NCI-H2081 (cell line): ENCODE data around the gene CDH11.
A peak's percentile ranks its signal among the peaks of the same experiment; 100 is the strongest.

Experiments
- DNase-seq, 2 experiments: peaks; one replicate each; lab custom pipeline; 2025; lab: John Stamatoyannopoulos, UW

The CDH11 gene

GRCh38 chr16:65032387-65032786 is 89.5 kb downstream of the CDH11 start:
- DNase-seq = no peak

GRCh38 chr16:65024767-65025178 is 97.1 kb downstream of the CDH11 start:
- DNase-seq = no peak

GRCh38 chr16:65023802-65024201 is 98.1 kb downstream of the CDH11 start:
- DNase-seq = no peak

GRCh38 chr16:65021852-65022595 is 99.8 kb downstream of the CDH11 start:
- DNase-seq = no peak

DNA sequence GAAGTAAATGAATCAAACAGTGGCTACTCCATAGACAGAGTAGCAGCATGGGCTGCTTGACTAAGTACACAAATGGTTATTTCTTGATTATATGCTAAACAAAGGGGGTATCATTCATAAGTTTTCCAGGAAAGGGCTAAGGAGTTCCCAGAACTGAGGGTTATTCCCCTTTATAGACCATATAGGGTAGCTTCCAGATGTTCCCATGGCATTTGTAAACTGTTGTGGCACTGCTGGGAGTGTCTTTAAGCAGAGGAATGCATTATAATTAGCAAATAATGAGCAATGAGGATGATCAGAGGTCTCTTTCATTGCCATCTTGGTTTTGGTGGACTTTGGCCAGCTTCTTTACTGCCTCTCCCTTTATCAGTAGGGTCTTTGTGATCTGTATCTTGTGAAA is 105.1 kb downstream of the CDH11 start:
- no peak for DNase-seq

DNA sequence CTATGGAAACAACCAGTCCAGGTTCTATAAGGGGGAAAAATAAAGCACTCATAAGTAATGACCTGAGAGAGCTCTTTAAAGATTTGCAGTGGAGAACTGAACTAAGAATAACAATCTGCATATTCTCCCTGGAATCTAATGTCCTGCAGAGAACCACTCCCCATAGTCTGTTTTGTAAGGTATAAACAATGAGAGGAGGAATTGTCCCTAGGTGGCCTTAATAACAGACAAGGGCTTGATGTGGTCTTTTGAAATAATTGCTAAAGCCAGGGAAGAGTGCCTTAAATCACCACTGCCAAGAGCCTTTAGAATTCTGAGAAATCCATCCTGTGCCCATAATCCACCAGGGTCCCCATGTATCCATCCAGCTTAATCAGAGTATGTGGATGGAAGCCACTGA is 106.3 kb downstream of the CDH11 start:
- DNase-seq = no peak

DNA sequence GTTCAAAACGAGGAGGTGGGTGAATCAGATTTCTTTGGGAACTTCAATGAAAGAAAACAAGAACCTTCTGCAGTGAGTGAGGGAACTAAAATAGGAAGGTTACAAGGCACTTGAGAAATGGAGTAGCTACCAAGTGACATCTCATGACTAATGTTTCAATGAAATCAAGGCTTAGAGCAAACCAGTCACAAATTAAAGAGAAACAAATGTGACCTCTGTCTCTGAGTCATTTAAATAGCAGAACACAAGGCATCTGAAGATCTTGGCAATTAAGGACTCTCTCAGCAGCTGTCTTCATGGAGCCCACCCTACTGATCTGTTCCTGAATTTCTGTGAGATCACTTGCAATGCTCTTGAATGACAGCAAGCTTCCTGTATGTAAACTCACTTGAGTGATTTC is 109.5 kb downstream of the CDH11 start:
- DNase-seq = no peak

DNA sequence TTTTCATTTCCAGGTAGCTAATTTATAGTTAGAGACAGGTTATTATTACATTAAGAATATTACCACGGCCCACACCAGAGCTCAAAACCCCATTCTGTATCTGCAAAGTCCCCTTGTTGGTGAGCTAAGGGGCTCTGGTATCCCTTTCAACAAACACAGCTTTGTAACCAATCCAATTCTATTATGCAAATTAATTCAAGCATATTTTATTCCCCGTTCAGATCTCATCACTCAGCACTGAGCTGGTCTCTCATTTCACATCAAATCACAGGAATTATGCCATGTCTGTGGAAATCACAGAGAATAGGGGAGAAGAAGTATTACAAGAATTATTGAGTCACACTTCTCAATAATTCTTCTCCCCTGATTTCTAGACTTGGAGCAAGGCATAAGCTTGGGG is 111.7 kb downstream of the CDH11 start:
- no peak for DNase-seq

- no peak for DNase-seq
Observed at GRCh38 chr16:65005696-65006095, 116.2 kb downstream of the CDH11 start.

- no peak for DNase-seq
Observed at GRCh38 chr16:65004570-65004969, 117.3 kb downstream of the CDH11 start.

DNA sequence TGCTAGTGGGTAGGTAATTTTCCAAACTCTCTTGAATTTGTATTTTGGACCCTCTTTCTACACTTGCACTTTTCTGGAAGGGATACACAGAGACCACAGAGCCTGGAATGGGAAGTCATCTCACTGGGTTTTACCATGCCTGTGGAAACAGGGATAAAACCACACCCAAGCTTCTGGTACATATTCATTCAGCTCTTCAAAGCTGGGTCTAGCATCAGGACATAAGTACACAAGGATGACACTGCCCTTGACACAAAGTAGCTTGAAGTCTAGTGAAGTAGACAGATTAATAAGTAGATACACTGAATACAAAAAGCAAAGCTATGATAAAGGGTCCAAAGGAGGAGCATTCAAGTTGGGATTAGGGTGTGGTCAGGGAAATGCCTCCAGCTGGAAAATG is 118.2 kb downstream of the CDH11 start:
- DNase-seq = no peak

GRCh38 chr16:65002265-65002664 is 119.6 kb downstream of the CDH11 start:
- DNase-seq = no peak

- DNase-seq = no peak
Observed at GRCh38 chr16:65000654-65001053, 121.2 kb downstream of the CDH11 start.

GRCh38 chr16:64997751-64998150 is 124.1 kb downstream of the CDH11 start:
- DNase-seq = no peak

- DNase-seq = no peak
Observed at GRCh38 chr16:64997121-64997520, 124.7 kb downstream of the CDH11 start.

GRCh38 chr16:64996641-64997040 is 125.2 kb downstream of the CDH11 start:
- peak; percentile 33 to 73 for DNase-seq

DNA sequence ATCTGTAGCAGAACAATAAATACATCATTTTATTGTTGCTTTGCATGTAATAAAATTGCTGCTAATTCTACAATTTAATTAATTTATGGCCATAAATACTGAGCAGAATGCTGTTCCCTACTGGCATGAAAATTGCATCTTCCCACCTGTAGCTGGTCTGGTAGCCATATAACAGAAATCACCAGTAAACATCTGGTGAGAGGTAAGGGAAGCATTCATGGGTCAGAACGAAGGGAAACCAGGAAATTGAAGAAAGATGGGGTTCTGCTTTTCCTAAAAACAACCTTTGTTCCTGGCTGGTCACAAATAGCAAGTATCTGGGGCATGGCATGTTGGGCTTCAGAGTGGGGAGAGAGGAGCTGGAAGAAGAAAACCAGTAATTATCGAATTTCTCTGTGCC is 128.4 kb downstream of the CDH11 start:
- no peak for DNase-seq

DNA sequence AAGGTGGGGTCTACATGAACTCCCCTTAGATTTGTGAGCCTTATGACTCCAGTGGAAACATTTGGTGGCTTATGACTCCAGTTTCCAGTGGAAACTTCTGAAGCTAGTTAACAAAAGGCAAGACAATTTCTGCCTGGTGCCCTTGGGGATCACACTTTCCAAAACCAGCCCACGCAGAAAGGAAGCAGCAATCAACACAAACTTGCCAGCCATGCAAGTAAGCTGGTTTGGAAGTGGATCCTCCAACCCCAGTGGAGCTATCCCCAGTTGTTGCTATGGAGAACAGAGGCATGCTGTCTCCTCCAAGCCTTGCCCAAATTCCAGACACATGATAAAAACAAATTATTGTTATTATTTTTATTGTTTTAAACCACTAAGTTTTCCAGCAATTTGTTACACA is 130.9 kb downstream of the CDH11 start:
- no peak for DNase-seq

DNA sequence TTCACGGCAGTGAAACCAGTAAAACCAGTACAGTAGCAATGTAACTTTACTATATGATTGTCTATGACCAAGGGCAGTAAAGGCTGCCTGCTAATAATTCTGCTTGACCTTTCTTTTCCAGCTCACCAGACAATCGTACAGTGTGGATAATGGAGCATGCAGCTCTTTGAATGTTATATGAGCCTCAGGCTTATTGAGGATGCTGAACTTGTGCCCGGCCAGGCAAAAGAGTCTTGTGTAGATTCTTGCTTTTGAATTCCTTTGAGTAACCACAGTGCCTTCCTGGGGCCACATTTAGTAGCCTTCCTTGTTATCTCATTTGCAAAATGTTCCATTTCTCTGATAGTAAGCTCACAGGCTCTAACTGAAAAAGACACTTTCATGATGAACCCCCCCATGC is 131.8 kb downstream of the CDH11 start:
- DNase-seq = no peak

- DNase-seq = no peak
Observed at GRCh38 chr16:64989050-64989449, 132.8 kb downstream of the CDH11 start.

DNA sequence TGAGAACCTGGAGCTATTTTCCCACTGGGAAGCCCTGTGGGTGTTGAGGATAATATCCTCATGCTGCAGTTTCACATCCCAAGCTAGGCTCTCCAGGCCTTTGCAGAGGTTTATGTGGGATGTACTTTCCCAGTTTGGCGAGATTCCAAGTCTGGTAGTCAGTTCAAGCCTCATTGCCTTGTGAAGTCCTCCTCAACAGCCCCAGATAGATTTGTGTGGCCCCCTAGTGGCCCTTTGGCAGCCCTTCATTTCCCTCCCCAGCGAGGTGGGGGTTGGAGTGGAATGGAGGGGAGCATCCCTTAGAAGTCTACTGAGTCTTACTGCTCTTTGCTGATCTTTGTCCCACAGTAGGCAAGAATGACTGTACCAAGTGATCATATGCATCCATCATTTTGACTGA is 137.9 kb downstream of the CDH11 start:
- peak; percentile 30 to 60 for DNase-seq

GRCh38 chr16:64983231-64983630 is 138.6 kb downstream of the CDH11 start:
- DNase-seq = no peak

- no peak for DNase-seq
Observed at GRCh38 chr16:64982581-64982980, 139.3 kb downstream of the CDH11 start.

GRCh38 chr16:64981568-64982281 is 140.1 kb downstream of the CDH11 start:
- DNase-seq = no peak
